Immature natural killer cell (primary cell): ENCODE data around the gene ELP1. TPM values are rescaled to one million over a fixed set of nuclear protein-coding genes. Genes with fewer than 3 reads are reported as not detected.
"Not testable (repeated sequence)": the region's sequence is repeated elsewhere in the genome, so short reads cannot be mapped to it uniquely, and the experiment has no call there.

Experiments
- DNase-seq, 3 donors: peaks; one replicate each; pipeline ENCODE4 v3.0.0; 2022; ENCODE audit warnings: mixed read lengths in 1 of 3
- H3K27ac Mint-ChIP-seq, 6 donors: one replicate each; pipeline ENCODE4 v1.8.0; 2020; ENCODE audit warnings: mixed read lengths in 6 of 6, mild to moderate bottlenecking in 5 of 6, inconsistent platforms in 4 of 6, moderate library complexity in 3 of 6
- H3K27me3 Mint-ChIP-seq, 3 donors: one replicate each; pipeline ENCODE4 v1.8.0; 2020 to 2021; ENCODE audit warnings: low read depth in 3 of 3, mild to moderate bottlenecking in 3 of 3, mixed read lengths in 3 of 3, moderate library complexity in 3 of 3, inconsistent platforms in 1 of 3
- H3K36me3 Mint-ChIP-seq, 3 donors: one replicate each; pipeline ENCODE4 v1.8.0; 2020; ENCODE audit warnings: mixed read lengths in 3 of 3, inconsistent platforms in 2 of 3, mild to moderate bottlenecking in 2 of 3
- H3K4me1 Mint-ChIP-seq, 2 donors: one replicate each; pipeline ENCODE4 v1.8.0; 2020; ENCODE audit warnings: inconsistent platforms in 2 of 2, mild to moderate bottlenecking in 2 of 2, mixed read lengths in 2 of 2, moderate library complexity in 1 of 2
- H3K4me3 Mint-ChIP-seq, 5 donors: one replicate each; pipeline ENCODE4 v1.8.0; 2020; ENCODE audit warnings: mild to moderate bottlenecking in 5 of 5, mixed read lengths in 5 of 5, inconsistent platforms in 3 of 5, moderate library complexity in 3 of 5
- H3K9me3 Mint-ChIP-seq, 6 donors: one replicate each; pipeline ENCODE4 v1.8.0; 2020; ENCODE audit warnings: mild to moderate bottlenecking in 6 of 6, mixed read lengths in 6 of 6, inconsistent platforms in 4 of 6, moderate library complexity in 3 of 6
- polyA plus RNA-seq, 3 donors: library from polyadenylated mRNA; unstranded; fragments of 300-500 nt; fragmentation: Illumina TruSeq; gene quantifications; one replicate each; pipeline ENCODE4 v1.2.3, GENCODE V29; 2021

Gene ELP1
- polyA plus RNA-seq, 3 donors from 2014 or later = 9.2 to 18.8 (median 17.3) TPM

DNA sequence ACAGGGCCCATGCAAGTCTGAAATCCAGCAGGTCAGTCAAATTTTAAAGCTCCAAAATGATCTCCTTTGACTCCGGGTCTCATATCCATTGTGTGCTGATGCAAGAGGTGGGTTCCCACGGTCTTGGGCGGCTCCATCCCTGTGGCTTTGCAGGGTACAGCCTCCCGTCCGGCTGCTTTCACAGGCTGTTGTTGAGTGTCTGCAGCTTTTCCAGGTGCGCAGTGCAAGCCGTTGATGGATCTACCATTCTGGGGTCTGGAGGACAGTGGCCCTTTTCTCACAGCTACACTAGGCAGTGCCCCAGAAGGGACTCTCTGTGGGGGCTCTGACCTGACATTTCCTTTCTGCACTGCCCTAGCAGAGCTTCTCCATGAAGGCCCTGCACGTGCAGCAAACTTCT lies 85.6 kb downstream of the ELP1 start:
- not testable (repeated sequence) for H3K4me3 Mint-ChIP-seq, H3K9me3 Mint-ChIP-seq, H3K27ac Mint-ChIP-seq, H3K4me1 Mint-ChIP-seq, DNase-seq, H3K36me3 Mint-ChIP-seq, H3K27me3 Mint-ChIP-seq

DNA sequence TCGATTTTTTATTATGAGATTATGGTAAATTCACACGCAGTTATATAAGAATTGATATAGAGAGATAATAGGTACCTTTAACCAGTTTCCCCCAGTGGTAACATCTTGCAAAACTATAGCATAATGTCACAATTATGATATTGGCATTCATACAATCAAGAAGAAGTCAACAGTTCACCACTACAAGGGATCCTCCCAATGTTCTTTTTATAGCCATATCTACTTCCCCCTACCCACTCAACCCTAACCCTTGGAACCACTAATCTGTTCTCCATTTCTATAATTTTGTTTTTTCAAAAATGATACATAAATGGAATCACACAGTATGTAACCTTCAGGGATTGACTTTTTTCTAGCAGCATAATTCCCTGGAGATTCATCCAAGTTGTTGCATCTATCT lies 88.0 kb downstream of the ELP1 start:
- peaks cover 6 to 11% of the 10 kb centered on the region in 2 donors for H3K4me1 Mint-ChIP-seq
- no peak for DNase-seq
- H3K36me3 Mint-ChIP-seq = no peaks in the 10 kb centered on the region
- no peak overlapping the region for H3K27ac Mint-ChIP-seq
- no peaks in the 10 kb centered on the region for H3K9me3 Mint-ChIP-seq
- H3K27me3 Mint-ChIP-seq = peaks cover 0 to 7% (median 2%) of the 10 kb centered on the region in 3 donors
- no peak overlapping the region for H3K4me3 Mint-ChIP-seq

- no peaks in the 10 kb centered on the region for H3K36me3 Mint-ChIP-seq
- H3K4me3 Mint-ChIP-seq = no peak overlapping the region
- peaks cover 0 to 7% (median 2%) of the 10 kb centered on the region in 3 donors for H3K27me3 Mint-ChIP-seq
- no peak for DNase-seq
- no peaks in the 10 kb centered on the region for H3K9me3 Mint-ChIP-seq
- H3K4me1 Mint-ChIP-seq = peaks cover 6 to 11% of the 10 kb centered on the region in 2 donors
- no peak overlapping the region for H3K27ac Mint-ChIP-seq
These were observed 88.4 kb downstream of the ELP1 start for GRCh38 chr9:108845507-108845906.

DNA sequence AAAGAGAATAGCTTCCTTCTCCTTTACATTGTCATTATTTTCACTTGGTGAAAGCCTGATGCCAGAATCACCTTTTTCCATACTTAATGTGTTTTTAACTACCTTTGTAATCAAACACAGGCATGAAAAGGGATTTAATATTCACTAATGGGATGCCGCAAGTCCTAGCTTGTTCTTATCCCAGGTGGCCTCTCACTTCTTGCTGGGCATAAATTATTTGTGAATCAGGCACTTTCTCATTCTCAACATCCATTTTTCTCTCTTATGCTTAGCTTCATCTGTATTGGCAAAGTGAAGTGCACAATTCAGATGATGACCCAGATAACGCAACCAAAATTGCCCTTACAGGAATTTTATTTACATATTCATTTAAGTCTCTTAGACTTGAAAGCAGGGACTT lies 89.1 kb downstream of the ELP1 start:
- no peak overlapping the region for H3K4me3 Mint-ChIP-seq
- H3K36me3 Mint-ChIP-seq = no peaks in the 10 kb centered on the region
- H3K4me1 Mint-ChIP-seq = peaks cover 6 to 11% of the 10 kb centered on the region in 2 donors
- no peak overlapping the region for H3K27ac Mint-ChIP-seq
- no peaks in the 10 kb centered on the region for H3K9me3 Mint-ChIP-seq
- DNase-seq = no peak
- H3K27me3 Mint-ChIP-seq = peaks cover 0 to 7% (median 2%) of the 10 kb centered on the region in 3 donors

GRCh38 chr9:108844391-108844790 lies 89.5 kb downstream of the ELP1 start:
- no peak overlapping the region for H3K4me3 Mint-ChIP-seq
- no peak overlapping the region for H3K27ac Mint-ChIP-seq
- H3K36me3 Mint-ChIP-seq = no peaks in the 10 kb centered on the region
- no peak for DNase-seq
- H3K9me3 Mint-ChIP-seq = no peaks in the 10 kb centered on the region
- H3K4me1 Mint-ChIP-seq = peaks cover 6 to 11% of the 10 kb centered on the region in 2 donors
- peaks cover 0 to 7% (median 2%) of the 10 kb centered on the region in 3 donors for H3K27me3 Mint-ChIP-seq

DNA sequence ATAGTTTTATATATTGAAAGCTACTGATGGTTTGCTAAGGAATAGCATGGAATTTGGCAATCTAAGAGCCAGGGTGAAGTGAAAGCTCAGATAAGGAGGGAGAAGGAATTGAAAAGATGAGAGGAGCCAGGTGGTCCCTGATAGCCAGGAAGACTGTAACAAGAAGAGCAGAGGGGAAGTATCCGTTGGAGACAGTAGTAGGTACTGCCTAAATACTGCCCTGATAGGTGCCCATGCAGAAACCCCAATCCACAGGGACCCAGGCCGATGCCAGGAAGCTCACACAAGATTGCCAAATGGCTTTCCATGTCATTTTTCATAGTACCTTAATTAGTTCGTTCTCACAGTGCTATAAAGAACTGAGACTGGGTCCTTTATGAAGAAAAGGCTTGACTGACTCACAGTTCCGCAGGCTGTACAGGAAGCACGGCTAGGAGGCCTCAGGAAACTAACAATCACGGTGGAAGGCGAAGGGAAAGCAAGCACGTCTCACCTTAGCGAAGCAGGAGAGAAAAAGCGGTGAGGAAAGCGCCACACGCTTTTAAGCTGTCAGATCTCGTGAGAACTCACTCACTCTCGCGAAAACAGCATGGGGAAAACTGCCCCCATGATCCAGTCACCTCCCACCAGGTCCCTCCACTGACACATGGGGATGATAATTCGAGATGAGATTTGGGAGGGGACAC lies 91.2 kb downstream of the ELP1 start:
- Mint-ChIP-seq H3K4me3 (peak overlapping the region; percentile 46 to 71 (median 69)), H3K27me3 (peaks cover 0 to 7% (median 2%) of the 10 kb centered on the region in 3 donors), H3K27ac (no peak overlapping the region), H3K4me1 (peaks cover 6 to 11% of the 10 kb centered on the region in 2 donors), H3K36me3 (no peaks in the 10 kb centered on the region), H3K9me3 (no peaks in the 10 kb centered on the region)
- DNase-seq = no peak

DNA sequence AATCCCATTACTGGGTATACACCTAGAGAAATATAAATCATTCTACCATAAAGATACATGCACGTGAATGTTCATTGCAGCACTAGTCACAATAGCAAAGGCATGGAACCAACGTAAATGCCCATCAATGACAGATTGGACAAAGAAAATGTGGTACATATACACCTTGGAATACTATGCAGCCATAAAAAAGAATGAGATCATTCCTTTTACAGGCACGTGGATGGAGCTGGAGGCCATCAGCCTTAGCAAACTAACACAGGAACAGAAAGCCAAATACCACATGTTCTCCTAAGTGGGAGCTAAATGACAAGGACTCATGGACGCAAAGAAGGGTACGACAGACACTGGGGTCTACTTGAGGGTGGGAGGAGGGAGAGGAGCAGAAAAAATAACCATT lies 94.4 kb downstream of the ELP1 start:
- H3K4me1 Mint-ChIP-seq = peaks cover 11 to 19% of the 10 kb centered on the region in 2 donors
- not testable (repeated sequence) for H3K4me3 Mint-ChIP-seq, H3K27ac Mint-ChIP-seq, DNase-seq, H3K36me3 Mint-ChIP-seq, H3K27me3 Mint-ChIP-seq, H3K9me3 Mint-ChIP-seq

DNA sequence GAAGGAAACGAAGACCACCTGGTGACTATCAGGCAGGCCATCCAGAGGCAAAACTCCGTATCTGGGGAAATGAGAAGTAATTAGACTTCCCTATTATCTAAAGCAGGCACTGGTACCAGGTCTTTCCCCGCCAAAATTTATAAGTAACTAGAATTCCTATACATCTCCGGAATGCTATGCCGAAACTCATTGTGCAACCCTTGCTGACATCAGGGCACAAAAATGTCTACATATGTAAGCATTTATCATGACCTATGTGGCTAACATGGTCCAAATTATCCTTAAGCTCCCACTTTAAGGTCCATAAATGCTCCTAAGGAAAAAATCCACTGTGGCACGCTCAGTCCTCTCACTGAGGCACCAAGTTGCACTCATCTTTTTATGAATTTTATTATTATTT lies 95.9 kb downstream of the ELP1 start:
- H3K27me3 Mint-ChIP-seq = peaks cover 0 to 2% (median 0%) of the 10 kb centered on the region in 3 donors
- no peak overlapping the region for H3K4me3 Mint-ChIP-seq
- no peak for DNase-seq
- H3K36me3 Mint-ChIP-seq = no peaks in the 10 kb centered on the region
- H3K9me3 Mint-ChIP-seq = no peaks in the 10 kb centered on the region
- peaks cover 9 to 17% of the 10 kb centered on the region in 2 donors for H3K4me1 Mint-ChIP-seq
- H3K27ac Mint-ChIP-seq = no peak overlapping the region

- H3K36me3 Mint-ChIP-seq = no peaks in the 10 kb centered on the region
- peaks cover 5 to 12% of the 10 kb centered on the region in 2 donors for H3K4me1 Mint-ChIP-seq
- H3K27ac Mint-ChIP-seq = no peak overlapping the region
- no peak overlapping the region for H3K4me3 Mint-ChIP-seq
- DNase-seq = no peak
- no peaks in the 10 kb centered on the region for H3K9me3 Mint-ChIP-seq
- H3K27me3 Mint-ChIP-seq = no peaks in the 10 kb centered on the region
These were observed 96.4 kb downstream of the ELP1 start for GRCh38 chr9:108837530-108837929.

DNA sequence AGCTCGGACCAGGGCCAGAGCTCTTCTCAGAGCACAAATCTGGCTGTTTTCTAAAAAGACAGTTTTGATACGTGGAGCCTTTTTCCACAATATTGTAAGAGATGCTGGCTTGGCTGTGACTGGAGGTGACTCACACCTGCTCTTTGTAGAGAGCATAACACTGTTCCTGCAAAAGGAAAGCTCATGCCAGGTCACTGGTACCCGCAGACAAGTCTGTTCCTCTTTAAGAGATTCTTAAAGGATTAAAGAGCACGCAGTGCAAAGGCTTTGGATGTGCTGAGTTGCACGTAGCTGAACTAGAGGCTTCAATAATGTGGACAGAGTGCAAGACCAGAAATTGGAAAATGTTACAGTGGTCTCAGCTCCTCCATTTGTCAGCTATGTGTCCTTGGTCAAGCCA lies 97.1 kb downstream of the ELP1 start:
- Mint-ChIP-seq H3K4me1 (peaks cover 5 to 8% of the 10 kb centered on the region in 2 donors), H3K9me3 (no peaks in the 10 kb centered on the region), H3K27me3 (no peaks in the 10 kb centered on the region), H3K27ac (no peak overlapping the region), H3K4me3 (no peak overlapping the region), H3K36me3 (no peaks in the 10 kb centered on the region)
- no peak for DNase-seq

DNA sequence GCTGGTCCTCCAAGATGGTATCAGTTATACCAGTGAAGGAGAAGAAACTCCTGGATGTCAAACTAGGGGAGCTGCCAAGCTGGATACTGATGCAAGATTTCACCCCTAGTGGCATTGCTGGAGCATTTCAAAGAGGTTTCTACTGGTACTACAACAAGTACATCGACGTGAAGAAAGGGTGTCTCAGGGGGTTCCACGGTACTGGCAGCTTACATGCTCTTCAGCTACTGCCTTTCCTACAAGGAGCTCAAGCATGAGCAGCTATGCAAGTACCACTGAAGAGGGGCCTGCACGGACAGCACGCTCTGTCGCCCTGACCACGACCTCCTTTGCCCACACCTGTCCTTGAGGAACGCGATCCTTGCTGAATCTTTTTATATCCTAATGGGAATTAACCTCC lies 97.6 kb downstream of the ELP1 start:
- Mint-ChIP-seq H3K9me3 (no peaks in the 10 kb centered on the region), H3K27me3 (no peaks in the 10 kb centered on the region), H3K36me3 (no peaks in the 10 kb centered on the region), H3K4me3 (no peak overlapping the region), H3K4me1 (peaks cover 5 to 8% of the 10 kb centered on the region in 2 donors), H3K27ac (no peak overlapping the region)
- DNase-seq = no peak

- Mint-ChIP-seq H3K27ac (no peak overlapping the region), H3K36me3 (no peaks in the 10 kb centered on the region), H3K4me1 (peaks cover 5 to 8% of the 10 kb centered on the region in 2 donors), H3K4me3 (no peak overlapping the region), H3K9me3 (no peaks in the 10 kb centered on the region), H3K27me3 (no peaks in the 10 kb centered on the region)
- DNase-seq = no peak
These were observed 98.1 kb downstream of the ELP1 start for GRCh38 chr9:108835831-108836230.

DNA sequence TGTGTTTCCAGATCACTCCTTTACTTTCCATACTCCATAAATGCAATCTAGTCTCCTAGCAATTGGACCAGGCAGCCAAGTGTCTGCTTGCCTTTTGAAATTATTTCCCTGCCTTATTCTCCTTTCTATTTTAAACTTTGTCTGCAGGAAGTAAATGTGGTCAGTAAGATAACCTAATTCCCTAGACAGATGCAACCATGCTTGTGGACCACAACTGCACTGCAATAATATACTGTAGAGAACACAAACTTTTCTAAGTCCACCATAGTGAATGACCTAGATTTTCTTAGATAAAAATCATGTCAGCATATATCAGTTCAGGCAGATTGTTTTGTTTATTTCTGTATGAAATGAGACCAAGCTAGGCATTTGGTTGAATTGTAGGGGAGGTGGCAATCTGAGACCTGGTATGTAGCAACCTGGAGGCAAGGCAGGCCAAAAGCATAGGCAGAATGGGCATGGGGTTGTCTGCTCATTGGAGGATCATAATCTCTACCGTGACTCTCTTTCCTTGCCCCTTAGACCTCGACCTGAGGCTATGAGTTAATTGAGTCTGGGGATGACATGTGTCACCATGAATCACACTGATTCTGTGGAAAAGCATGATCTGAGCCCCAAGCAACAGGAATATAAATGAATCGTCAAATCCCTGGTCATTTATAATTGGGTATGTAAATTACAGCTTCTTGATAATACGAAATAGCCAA lies 98.8 kb downstream of the ELP1 start:
- Mint-ChIP-seq H3K36me3 (no peaks in the 10 kb centered on the region), H3K27ac (no peak overlapping the region), H3K4me1 (peaks cover 5 to 8% of the 10 kb centered on the region in 2 donors), H3K27me3 (no peaks in the 10 kb centered on the region), H3K4me3 (no peak overlapping the region), H3K9me3 (no peaks in the 10 kb centered on the region)
- no peak for DNase-seq

DNA sequence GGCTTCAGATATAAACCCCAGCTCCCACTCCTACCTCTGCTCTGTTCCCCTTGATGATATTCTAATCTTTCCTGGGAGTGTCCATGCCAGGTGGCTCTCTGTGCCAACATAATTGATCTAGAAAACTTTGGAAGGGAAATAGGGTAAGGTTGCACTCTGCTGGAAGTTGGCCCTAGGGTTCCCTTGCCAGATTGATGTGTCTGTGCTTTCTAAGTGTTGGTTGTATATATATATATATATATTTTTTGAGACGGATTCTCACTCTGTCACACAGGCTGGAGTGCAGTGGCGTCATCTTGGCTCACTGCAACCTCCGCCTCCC lies 101.8 kb downstream of the ELP1 start:
- Mint-ChIP-seq H3K27me3 (peaks cover 0 to 5% (median 1%) of the 10 kb centered on the region in 3 donors), H3K9me3 (no peaks in the 10 kb centered on the region), H3K4me1 (peaks cover 5 to 8% of the 10 kb centered on the region in 2 donors), H3K4me3 (no peak overlapping the region), H3K27ac (no peak overlapping the region), H3K36me3 (no peaks in the 10 kb centered on the region)
- no peak for DNase-seq
